Hematopoietic multipotent progenitor cell treated with erythropoietin and hydrocortisone succinate and interleukin-3 and kit ligand, for 8 days (in vitro differentiated cells): Measurements from ENCODE around the gene PRKCH.

Source experiments
- DNase-seq: peaks from one replicate; pipeline ENCODE4 v3.0.0-alpha.2; 2015

Gene PRKCH

GRCh38 chr14:61559641-61560201 lies 238.3 kb downstream of the PRKCH start:
- no peak for DNase-seq

GRCh38 chr14:61560323-61560722 lies 238.9 kb downstream of the PRKCH start:
- no peak for DNase-seq

DNA sequence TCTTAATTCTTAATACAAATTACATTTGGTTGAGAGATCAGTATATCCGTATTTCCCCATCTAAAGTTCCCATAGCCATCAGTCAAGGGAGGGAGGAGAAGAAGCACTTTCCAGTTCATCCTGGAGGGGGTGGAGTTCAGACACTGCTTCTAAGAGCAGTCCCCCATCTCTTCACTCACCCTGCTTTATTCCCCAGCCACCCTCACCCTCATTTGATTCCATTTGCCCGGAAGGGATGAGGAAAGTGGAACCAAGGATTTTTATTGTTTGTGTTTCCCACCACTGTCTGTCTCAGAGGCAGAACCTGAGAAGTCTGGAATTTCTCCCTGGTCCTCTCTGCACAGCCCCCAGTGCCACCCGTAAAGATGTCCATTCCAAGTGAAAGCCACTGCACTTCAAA lies 239.7 kb downstream of the PRKCH start:
- DNase-seq, result no peak

DNA sequence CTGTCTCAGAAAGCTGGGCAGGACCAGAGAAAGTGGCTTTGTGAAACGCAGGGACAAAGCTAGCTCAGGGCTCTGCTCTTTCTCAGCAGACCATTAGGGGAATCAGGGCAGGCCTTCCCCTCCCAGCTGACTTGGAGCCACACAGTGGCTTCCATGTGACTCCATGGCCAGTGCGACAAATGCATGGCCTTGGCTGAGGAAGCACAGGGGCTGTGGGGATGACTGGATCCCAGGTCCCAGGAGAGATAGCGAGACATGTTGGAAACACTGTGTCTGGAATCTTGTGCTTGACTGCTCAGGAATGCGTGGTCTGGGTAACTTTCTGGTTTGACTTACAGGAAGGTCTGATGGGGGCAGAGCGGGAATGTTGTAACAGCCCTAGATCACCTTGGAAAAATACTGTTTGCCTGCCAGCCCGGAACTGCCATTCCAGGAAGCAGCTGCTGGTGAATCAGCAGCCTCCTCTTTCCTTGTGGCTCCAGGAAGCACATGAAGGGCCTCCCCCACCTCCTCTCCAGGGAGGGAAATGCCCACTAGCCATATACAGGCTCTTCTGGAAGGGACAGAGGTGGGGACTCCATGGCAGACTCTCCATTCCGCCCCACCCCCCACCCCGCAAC lies 240.4 kb downstream of the PRKCH start:
- no peak for DNase-seq

DNA sequence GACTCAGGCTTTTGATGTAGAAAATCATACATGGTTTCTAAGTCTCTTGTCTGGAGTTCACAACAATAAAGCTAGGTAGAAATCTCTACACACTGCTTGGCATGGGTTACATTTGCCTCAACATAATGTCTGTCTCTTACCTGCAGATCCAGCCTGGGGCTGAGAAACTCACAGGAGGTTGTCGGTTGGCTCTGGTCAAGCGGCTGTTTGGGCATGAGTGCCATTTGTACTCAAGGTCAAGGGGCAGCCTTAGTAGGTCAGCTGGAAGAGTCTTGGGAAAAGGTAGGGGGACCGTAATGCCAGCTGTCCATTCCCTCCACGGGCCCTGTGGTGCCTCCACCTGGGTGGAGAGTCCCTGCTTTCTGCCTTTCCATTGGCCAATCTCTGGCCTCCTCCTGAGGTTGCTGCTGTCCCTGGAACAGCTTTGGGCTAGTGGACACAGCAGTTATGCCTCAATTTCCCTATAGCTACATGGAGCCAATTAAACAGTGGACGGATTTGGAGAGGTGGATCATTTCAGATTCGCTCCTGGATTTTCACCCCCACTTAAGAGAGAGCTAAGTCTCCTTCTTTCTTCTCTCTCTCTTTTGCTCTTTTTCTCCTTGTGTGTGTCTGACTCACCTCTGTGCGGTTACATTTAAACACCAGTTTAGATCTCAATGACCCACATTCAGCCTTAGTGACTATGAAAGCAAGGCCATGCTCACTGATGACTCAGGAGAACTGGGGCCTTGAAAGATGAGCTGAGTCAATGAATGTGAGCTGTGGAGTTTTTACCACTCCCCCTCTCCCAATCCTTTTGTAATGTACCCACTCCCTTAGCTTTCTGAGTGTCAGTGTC lies 241.2 kb downstream of the PRKCH start:
- DNase-seq, result peak; percentile 15

DNA sequence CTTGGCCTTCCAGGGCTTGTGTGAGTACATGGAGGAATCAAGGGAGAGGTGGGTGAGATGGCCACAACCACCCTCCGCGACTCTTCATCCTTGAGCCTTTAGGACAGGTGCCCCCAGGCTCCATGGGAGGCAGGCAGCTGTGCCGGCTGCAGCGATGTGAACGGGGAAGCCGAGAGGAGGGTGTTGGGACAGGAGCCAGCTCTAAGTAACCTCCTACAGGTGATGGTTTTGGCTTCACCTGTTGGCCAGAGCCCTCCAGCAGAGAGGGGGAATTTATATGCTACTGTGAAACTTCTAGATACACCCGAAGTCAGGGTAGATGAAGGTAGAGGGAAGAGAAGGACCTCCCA lies 241.8 kb downstream of the PRKCH start:
- DNase-seq, result no peak

DNA sequence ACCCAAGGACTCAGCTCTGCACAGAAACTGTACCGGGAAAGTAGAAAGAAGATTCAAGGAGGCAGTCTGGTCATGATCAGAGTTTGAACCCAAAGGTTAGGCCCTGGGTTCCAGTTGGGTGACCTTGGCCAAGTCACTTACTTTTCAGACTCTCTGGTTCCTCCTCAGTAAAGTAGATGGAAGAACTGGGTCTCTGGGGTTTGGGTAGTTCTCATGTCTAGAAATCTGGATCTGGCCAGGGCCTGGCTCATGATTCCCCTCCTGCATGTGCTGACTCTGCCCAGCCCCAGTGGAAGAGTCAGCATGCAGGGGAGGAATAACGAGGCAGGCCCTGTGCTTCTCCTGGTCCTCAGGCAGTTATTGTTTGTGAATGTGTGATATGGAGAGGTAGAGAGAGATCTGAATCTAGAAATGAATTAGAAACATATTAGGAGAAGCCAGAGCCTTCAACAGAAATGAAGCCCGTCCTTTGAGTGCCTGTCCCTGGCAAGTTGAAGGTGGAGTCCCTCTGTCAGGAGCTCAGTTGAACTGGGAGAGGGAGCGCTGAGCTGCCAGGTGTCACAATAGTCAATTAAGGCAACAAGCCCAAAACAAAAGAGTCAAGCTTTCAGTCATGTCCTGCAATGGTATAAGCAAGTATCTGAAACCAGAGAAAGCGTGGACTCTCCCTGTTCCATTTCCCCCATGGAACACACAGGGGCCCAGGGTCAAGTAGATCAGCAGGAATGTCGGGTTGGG lies 242.7 kb downstream of the PRKCH start:
- no peak for DNase-seq

DNA sequence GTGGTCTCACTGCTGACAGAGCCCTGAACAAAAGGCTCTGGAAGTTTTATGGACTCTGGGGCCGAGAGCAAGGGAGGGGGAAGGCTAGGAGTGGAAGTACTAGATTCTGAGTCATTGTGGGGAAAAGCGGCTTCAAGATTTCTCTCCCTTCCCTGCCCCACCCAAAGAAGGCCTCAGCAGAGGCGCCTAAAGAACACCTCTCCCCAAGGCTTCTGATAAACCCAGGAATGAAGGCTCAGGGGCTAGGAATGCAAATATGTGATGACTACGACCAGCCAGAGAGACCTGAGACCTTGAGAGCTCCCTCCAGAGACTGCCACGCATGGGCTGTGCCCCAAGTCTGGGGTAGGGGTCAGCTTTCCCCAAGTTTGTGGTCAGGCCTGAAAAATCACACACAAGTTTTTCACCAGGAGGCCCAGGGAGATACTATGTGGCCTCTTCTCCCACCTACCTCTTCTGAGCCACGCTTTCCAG lies 243.3 kb downstream of the PRKCH start:
- no peak for DNase-seq

DNA sequence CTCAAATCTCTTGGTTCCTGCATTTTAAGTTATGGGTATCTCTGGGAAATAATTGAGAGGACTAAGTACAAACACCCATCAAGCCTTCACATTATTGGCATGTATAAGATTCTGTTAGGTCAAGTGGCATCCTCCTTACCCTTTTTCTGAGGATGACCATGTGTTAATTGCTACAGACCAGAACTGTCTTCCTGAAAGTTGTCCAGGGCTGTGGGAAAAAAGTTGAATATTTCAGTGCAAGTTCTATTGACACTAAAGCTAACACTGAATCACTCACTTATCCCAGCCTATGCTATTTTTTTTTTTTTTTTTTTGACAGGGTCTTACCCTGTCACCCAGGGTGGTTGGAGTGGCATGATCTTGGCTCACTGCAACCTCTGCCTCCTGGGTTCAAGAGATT lies 243.8 kb downstream of the PRKCH start:
- no peak for DNase-seq

- no peak for DNase-seq
Measured at GRCh38 chr14:61565836-61566536, 244.6 kb downstream of the PRKCH start.

DNA sequence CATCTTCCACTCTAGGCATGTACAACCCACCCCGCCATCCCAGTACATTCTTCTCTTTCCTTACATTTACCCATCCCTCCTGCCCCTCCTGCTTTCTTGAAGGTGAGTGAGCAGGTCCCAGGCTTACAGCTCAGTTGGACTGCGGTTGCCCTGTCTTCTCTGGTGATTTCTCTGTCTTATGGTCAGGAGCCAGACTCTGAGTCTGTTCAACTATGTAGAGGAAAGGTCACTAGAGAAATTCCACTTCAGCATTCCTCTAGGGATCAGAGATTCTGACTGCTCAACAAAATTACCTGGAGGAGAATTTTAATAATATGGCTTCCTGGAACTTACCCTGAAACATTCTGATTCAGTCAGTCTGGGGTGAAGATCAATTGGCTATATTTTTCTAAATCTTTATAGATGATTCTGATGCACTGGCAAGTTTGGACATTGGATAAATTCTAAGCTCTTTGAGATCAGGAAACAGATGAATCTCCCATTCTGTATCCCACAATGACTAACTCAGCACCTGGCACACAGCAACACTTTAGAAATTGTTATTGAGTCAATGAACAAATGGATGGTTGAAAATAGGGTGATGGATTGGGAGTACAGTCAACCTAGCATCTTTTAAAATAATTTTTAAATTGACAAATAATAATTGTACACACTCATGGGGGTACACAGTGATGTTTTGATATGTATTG lies 245.3 kb downstream of the PRKCH start:
- DNase-seq, result no peak

DNA sequence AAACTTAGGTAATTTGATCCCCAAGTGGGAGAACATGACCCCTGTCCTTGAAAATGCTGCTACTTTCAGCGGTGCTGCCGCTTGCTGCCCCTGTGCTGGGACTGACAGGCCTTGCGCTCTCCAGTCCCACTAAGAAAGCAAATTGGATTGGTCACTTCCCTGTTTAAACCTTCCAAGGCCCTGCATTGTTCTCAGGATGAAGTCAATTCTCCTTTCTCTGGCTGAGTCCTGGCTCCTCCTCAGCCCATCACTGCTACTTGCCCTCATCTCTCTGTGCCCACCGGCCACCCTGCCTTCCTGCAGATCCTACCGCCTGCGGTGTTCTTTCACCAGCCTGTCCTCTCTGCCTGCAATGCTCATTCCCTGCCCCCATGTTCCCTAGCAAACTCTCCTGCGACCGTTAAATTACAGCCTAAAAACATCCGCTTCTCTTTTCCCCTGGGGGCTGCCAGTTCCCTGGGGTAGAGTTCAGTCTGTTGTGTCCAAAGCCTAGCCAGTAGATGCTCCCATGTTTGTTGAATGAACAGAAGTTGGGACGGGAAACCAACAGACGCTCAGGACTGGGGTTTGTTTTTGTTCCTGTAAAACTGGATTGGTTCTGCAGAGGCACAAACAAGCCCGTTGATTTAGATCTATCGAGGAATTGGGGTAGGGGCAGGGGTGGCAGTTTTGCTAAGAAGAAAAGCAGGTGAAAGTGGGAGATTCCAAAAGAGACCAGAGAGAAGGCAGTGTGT lies 246.6 kb downstream of the PRKCH start:
- DNase-seq, result no peak

DNA sequence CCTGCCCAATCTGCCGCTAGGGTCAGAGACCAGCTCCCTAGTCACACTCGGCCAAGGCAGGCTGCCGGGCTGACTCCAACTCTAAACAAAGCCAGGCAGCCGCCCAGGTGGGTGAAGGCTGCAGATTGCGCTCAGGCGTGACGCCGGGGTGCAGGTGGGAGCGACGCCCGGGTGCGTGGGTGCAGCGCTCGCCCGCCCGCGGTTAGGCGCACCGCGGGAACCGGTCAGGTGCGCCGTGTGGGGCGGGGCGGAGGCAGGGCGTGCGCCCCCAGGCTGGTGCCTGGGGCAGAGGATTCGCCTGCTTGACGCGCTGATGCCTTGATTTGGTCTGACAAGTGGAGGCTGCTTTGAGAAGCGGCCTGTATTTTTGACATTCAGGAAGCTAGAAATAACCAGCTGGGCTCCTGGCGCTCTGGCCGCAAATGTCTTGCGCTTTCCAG lies 247.2 kb downstream of the PRKCH start:
- peak; percentile 19 for DNase-seq

GRCh38 chr14:61569308-61569707 lies 247.9 kb downstream of the PRKCH start:
- no peak for DNase-seq

DNA sequence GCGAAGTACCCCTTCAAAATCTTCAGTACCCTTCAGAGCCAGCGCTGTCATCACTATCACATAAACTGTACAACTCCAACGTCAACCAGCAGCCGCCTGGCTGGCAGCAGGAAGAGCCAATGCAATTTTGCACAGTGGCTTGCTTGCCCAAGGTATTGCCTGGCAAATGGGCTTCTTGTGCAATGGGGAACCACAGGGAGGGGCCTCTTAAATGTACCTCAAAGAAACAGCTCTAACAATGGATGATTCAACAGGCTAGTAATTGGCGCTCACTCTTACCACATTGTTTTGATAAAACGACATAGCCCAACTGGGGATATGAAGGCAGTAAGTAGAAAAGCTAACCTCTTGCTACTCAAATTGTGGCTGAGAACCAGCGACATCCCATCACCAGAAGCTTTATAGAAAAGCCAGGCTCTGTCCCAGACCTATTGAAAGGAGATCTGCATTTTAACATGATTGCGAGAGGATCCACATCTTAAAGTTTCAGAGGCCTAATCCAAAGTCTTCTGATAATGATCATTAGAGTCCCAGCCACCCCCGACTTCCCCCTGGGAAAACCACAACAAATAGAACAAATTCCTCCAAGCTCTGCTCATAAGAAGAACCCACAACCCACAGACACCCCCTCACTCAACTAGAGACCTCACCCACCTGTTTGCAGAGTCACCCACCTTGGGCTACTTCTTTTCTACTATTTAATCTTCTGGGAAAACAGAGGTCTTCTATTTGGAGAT lies 248.6 kb downstream of the PRKCH start:
- peak; percentile 34 for DNase-seq

GRCh38 chr14:61570549-61571290 lies 249.3 kb downstream of the PRKCH start:
- DNase-seq, result no peak

- DNase-seq, result no peak
Measured at GRCh38 chr14:61571917-61572316, 250.5 kb downstream of the PRKCH start.

DNA sequence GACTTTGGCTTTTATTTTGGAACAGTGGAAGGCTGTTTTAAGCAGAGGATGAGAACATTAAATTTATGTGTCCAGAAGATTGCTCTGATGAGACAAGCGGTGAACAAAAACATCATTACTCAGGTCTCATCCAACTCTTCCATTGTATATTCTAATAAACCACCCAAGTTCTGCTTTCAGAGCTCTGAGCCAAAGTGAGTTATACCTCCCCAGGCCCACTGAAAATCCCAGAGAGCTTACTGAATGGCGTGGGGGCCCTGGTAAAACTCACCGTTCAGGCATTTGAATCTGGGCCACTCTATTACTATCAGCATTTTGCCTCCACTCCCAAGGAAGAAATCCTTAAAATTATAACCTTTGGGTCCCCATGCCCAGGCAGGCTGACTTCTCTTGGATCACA lies 251.9 kb downstream of the PRKCH start:
- no peak for DNase-seq

GRCh38 chr14:61573748-61574513 lies 252.6 kb downstream of the PRKCH start:
- DNase-seq, result no peak
